Endodermal cell (in vitro differentiated cells): ENCODE measurements around the gene MPEG1. TPM values are rescaled to one million over a fixed set of nuclear protein-coding genes. Genes with fewer than 3 reads are reported as not detected.
A peak's percentile ranks its signal among the peaks of the same experiment; 100 is the strongest.

Experiments
- DNase-seq: peaks from one replicate; pipeline ENCODE4 v3.0.0-alpha.2; 2017
- H3K27ac ChIP-seq: 2 replicates; pipeline ENCODE4 v1.5.1; 2013; ENCODE audit warnings: mild to moderate bottlenecking, low read depth, low read length, moderate library complexity
- H3K27me3 ChIP-seq: 2 replicates; pipeline ENCODE4 v1.6.1; 2013; ENCODE audit warnings: mild to moderate bottlenecking, low read length, moderate library complexity; ENCODE audit not compliant: insufficient read depth, control insufficient read depth, poor library complexity, severe bottlenecking
- H3K36me3 ChIP-seq: 2 replicates; pipeline ENCODE4 v1.7.0; 2013; ENCODE audit warnings: mild to moderate bottlenecking, low read length, moderate library complexity; ENCODE audit not compliant: control insufficient read depth, insufficient read depth
- H3K4me1 ChIP-seq: one replicate; pipeline ENCODE4 v1.7.0; 2013; ENCODE audit warnings: low read length; ENCODE audit not compliant: control insufficient read depth, insufficient read depth
- H3K4me3 ChIP-seq: 2 replicates; pipeline ENCODE4 v1.5.1; 2013; ENCODE audit warnings: mild to moderate bottlenecking, low read length, moderate library complexity
- H3K9ac ChIP-seq: 2 replicates; pipeline ENCODE4 v1.6.1; 2013; ENCODE audit warnings: mild to moderate bottlenecking, low read length, moderate library complexity; ENCODE audit not compliant: poor library complexity, severe bottlenecking; ENCODE audit errors: extremely low read depth
- H3K9me3 ChIP-seq: 2 replicates; pipeline ENCODE4 v1.6.1; 2013; ENCODE audit warnings: mild to moderate bottlenecking, low read length, moderate library complexity; ENCODE audit not compliant: control insufficient read depth
- H3K27ac Mint-ChIP-seq: 2 replicates; pipeline ENCODE4 v1.8.0; 2020; ENCODE audit warnings: mixed read lengths
- H3K27me3 Mint-ChIP-seq: 2 replicates; pipeline ENCODE4 v1.8.0; 2021; ENCODE audit warnings: mild to moderate bottlenecking, mixed read lengths; ENCODE audit not compliant: insufficient read depth
- H3K36me3 Mint-ChIP-seq: 2 replicates; pipeline ENCODE4 v1.8.0; 2020; ENCODE audit warnings: low read depth, mixed read lengths
- H3K4me1 Mint-ChIP-seq: 2 replicates; pipeline ENCODE4 v1.8.0; 2020; ENCODE audit warnings: mixed read lengths
- H3K4me3 Mint-ChIP-seq: 2 replicates; pipeline ENCODE4 v1.8.0; 2020; ENCODE audit warnings: mild to moderate bottlenecking, moderate library complexity, mixed read lengths
- H3K9me3 Mint-ChIP-seq: 2 replicates; pipeline ENCODE4 v1.8.0; 2020; ENCODE audit warnings: mild to moderate bottlenecking, mixed read lengths
- CTCF ChIP-seq: fragments of 200-600 bp; sonication (generic); conservative IDR thresholded peaks from 2 replicates; pipeline ENCODE4 v1.5.0; 2021; ENCODE audit warnings: antibody characterized with exemption, mild to moderate bottlenecking
- WGBS, 2 experiments: methylation state at CpG; one replicate each; pipeline versions ENCODE4 v1.1.5 to v1.1.7; 2013; ENCODE audit warnings: missing lambda C conversion rate in 2 of 2, mixed read lengths in 1 of 2; ENCODE audit not compliant: insufficient coverage in 1 of 2, insufficient read length in 1 of 2; 5-methylcytosine and 5-hydroxymethylcytosine counted together
- total RNA-seq, 2 donors: library from RNA; stranded (reverse); fragmentation: NEBNext Ultra II Directional in 1 of 2; extraction: Animal tissue kit (Norgen Biotek cat#: 25700) in 1 of 2; gene quantifications; 2 replicates in 1 of 2; 3 replicates in 1 of 2; pipeline ENCODE4 v1.2.1, GENCODE V29; 2021

MPEG1 gene
- total RNA-seq, 2 donors from 2014 or later, result not detected

- Mint-ChIP-seq H3K27me3 (no peaks in the 10 kb centered on the region), H3K4me3 (no peak overlapping the region), H3K36me3 (no peaks in the 10 kb centered on the region), H3K4me1 (peaks cover 1% of the 10 kb centered on the region), H3K9me3 (no peaks in the 10 kb centered on the region), H3K27ac (no peak overlapping the region)
- no peaks in the 10 kb centered on the region for H3K4me1 ChIP-seq
- H3K36me3 ChIP-seq, result no peaks in the 10 kb centered on the region
- peak; percentile 24 for DNase-seq
- H3K9me3 ChIP-seq, result no peaks in the 10 kb centered on the region
- H3K4me3 ChIP-seq, result no peak overlapping the region
- no peak for TF ChIP-seq CTCF
- no peaks in the 10 kb centered on the region for H3K27me3 ChIP-seq
- H3K27ac ChIP-seq, result no peak overlapping the region
- no peak overlapping the region for H3K9ac ChIP-seq
- 77 to 100% methylated on average over 2 of the region's 2 CpGs for WGBS, 2 experiments
These were observed 48.4 kb upstream of the MPEG1 start for GRCh38 chr11:59261150-59261549.

DNA sequence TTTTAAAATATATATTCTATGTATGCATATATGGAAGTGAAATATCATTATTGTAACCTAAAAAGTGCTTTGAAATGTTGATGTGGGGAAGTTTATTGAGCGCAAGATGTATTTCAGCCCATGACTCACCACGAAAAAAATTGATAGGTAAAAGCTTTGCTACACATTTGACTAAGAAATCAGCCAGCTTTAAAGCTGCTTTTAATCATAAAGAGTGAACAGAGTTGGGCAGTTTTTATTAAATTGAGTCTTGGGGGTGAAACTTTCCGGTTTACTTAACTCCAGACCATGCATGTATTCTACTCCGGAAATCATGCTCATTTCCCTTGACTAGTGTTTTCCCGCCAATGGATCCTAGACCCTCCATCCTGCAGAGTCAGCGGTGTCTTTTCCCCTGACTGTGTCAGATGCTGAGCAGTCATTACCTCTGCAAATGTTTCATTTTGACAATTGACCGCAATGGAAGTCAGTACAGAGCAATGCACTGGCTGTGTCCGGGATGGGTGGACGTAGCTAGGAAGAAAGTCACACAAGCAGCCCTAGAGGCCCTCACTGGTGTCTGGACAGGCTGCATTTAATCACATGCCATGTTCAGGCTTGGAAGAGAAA, 47.2 kb upstream of the MPEG1 start:
- Histone ChIP-seq H3K4me1 (no peaks in the 10 kb centered on the region), H3K27ac (no peak overlapping the region), H3K9ac (no peak overlapping the region), H3K9me3 (no peaks in the 10 kb centered on the region), H3K4me3 (no peak overlapping the region), H3K27me3 (no peaks in the 10 kb centered on the region), H3K36me3 (no peaks in the 10 kb centered on the region)
- Mint-ChIP-seq H3K36me3 (no peaks in the 10 kb centered on the region), H3K27ac (no peak overlapping the region), H3K27me3 (no peaks in the 10 kb centered on the region), H3K9me3 (no peaks in the 10 kb centered on the region), H3K4me3 (no peak overlapping the region), H3K4me1 (peaks cover 1% of the 10 kb centered on the region)
- peak; percentile 21 for DNase-seq
- WGBS, 2 experiments, result 89 to 97% methylated on average over 6 to 9 of the region's 9 CpGs
- no peak for TF ChIP-seq CTCF

- no peaks in the 10 kb centered on the region for H3K9me3 ChIP-seq
- no peak overlapping the region for H3K4me3 ChIP-seq
- H3K36me3 Mint-ChIP-seq, result no peaks in the 10 kb centered on the region
- 78 to 81% methylated on average over 1 to 4 of the region's 4 CpGs for WGBS, 2 experiments
- no peak for TF ChIP-seq CTCF
- no peaks in the 10 kb centered on the region for H3K9me3 Mint-ChIP-seq
- DNase-seq, result peak; percentile 33
- no peak overlapping the region for H3K4me3 Mint-ChIP-seq
- peaks cover 4% of the 10 kb centered on the region for H3K4me1 Mint-ChIP-seq
- no peak overlapping the region for H3K27ac ChIP-seq
- H3K36me3 ChIP-seq, result no peaks in the 10 kb centered on the region
- H3K9ac ChIP-seq, result no peak overlapping the region
- no peak overlapping the region for H3K27ac Mint-ChIP-seq
- H3K4me1 ChIP-seq, result no peaks in the 10 kb centered on the region
- H3K27me3 Mint-ChIP-seq, result no peaks in the 10 kb centered on the region
- no peaks in the 10 kb centered on the region for H3K27me3 ChIP-seq
These were observed 46.3 kb upstream of the MPEG1 start for GRCh38 chr11:59259047-59259446.
